Adrenal gland (tissue), 5 donors: ENCODE data around the gene PAN3.

Source experiments
- POLR2A ChIP-seq, 2 donors: fragments of 450-650 bp; IDR thresholded peaks; one replicate each; pipeline ENCODE4 v1.6.1; 2017; ENCODE audit warnings: antibody characterized with exemption in 2 of 2, mild to moderate bottlenecking in 2 of 2, moderate library complexity in 1 of 2
- TF ChIP-seq, protein P1 (sequence below), 6 experiments: fragments of 450-650 bp in 4 of 6; fragments of 200-600 bp in 2 of 6; sonication (generic) in 1 of 6; IDR thresholded peaks; 1 replicate in 5 of 6; 2 replicates in 1 of 6; pipeline versions ENCODE4 v1.5.1 to v1.8.0; 2016 to 2021; ENCODE audit warnings: antibody characterized with exemption in 6 of 6, mild to moderate bottlenecking in 2 of 6, moderate library complexity in 1 of 6
- donor health status: DM: no; HTN: no; CAD: no.

GRCh38 chr13:28314879-28315278 lies 176.5 kb downstream of the PAN3 start:
- TF ChIP-seq, protein P1, sequence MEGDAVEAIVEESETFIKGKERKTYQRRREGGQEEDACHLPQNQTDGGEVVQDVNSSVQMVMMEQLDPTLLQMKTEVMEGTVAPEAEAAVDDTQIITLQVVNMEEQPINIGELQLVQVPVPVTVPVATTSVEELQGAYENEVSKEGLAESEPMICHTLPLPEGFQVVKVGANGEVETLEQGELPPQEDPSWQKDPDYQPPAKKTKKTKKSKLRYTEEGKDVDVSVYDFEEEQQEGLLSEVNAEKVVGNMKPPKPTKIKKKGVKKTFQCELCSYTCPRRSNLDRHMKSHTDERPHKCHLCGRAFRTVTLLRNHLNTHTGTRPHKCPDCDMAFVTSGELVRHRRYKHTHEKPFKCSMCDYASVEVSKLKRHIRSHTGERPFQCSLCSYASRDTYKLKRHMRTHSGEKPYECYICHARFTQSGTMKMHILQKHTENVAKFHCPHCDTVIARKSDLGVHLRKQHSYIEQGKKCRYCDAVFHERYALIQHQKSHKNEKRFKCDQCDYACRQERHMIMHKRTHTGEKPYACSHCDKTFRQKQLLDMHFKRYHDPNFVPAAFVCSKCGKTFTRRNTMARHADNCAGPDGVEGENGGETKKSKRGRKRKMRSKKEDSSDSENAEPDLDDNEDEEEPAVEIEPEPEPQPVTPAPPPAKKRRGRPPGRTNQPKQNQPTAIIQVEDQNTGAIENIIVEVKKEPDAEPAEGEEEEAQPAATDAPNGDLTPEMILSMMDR (IDR thresholded peaks at IDR 0.05), result no peak
- TF ChIP-seq POLR2A (IDR thresholded peaks at IDR 0.05), result no peak
